H9 (cell line): Measurements from ENCODE around the gene KDM5B. TPM values are rescaled to one million over a fixed set of nuclear protein-coding genes. Genes with fewer than 3 reads are reported as not detected.

Experiments
- DNase-seq: peaks from one replicate; pipeline ENCODE4 v3.0.0-alpha.2; 2017
- H2AFZ ChIP-seq: one replicate; pipeline ENCODE4 v1.6.1; 2013; ENCODE audit warnings: mild to moderate bottlenecking, low read length, control low read depth, moderate library complexity
- H2AK5ac ChIP-seq: 2 replicates; pipeline ENCODE4 v1.6.1; 2013; ENCODE audit warnings: low read length, control low read depth, mixed read lengths; ENCODE audit not compliant: insufficient read length
- H2BK120ac ChIP-seq: one replicate; pipeline ENCODE4 v1.6.1; 2013; ENCODE audit warnings: low read depth, mild to moderate bottlenecking, low read length, control low read depth, inconsistent platforms; ENCODE audit not compliant: poor library complexity, severe bottlenecking
- H2BK12ac ChIP-seq: 2 replicates; pipeline ENCODE4 v1.6.1; 2013; ENCODE audit warnings: low read length, control low read depth, mixed read lengths, low read depth; ENCODE audit not compliant: insufficient read length
- H2BK15ac ChIP-seq: 2 replicates; pipeline ENCODE4 v1.6.1; 2013; ENCODE audit warnings: low read depth, low read length, control low read depth
- H2BK20ac ChIP-seq: one replicate; pipeline ENCODE4 v1.6.1; 2013; ENCODE audit warnings: low read depth, mild to moderate bottlenecking, low read length, control low read depth, inconsistent platforms; ENCODE audit not compliant: poor library complexity, severe bottlenecking
- H2BK5ac ChIP-seq: 2 replicates; pipeline ENCODE4 v1.6.1; 2013; ENCODE audit warnings: low read length, control low read depth, mixed read lengths; ENCODE audit not compliant: insufficient read length
- H3K14ac ChIP-seq: 2 replicates; pipeline ENCODE4 v1.6.1; 2013; ENCODE audit warnings: low read length, control low read depth; ENCODE audit not compliant: insufficient read depth
- H3K18ac ChIP-seq: 2 replicates; pipeline ENCODE4 v1.6.1; 2013; ENCODE audit warnings: low read depth, mild to moderate bottlenecking, mixed read lengths, low read length, control low read depth; ENCODE audit not compliant: insufficient read length
- H3K23ac ChIP-seq: 2 replicates; pipeline ENCODE4 v1.6.1; 2013; ENCODE audit warnings: low read length, control low read depth, mixed read lengths, low read depth; ENCODE audit not compliant: insufficient read length
- H3K23me2 ChIP-seq: 2 replicates; pipeline ENCODE4 v1.6.1; 2013; ENCODE audit warnings: low read depth, mild to moderate bottlenecking, mixed read lengths, low read length, control low read depth; ENCODE audit not compliant: insufficient read length, poor library complexity, severe bottlenecking
- H3K27ac ChIP-seq: 2 replicates; pipeline ENCODE4 v1.5.1; 2013; ENCODE audit warnings: low read length, control low read depth, mixed read lengths, low read depth; ENCODE audit not compliant: insufficient read length
- H3K27me3 ChIP-seq: 2 replicates; pipeline ENCODE4 v1.6.1; 2013; ENCODE audit warnings: low read length, control low read depth, inconsistent platforms; ENCODE audit not compliant: insufficient read depth
- H3K4ac ChIP-seq: 2 replicates; pipeline ENCODE4 v1.6.1; 2013; ENCODE audit warnings: low read depth, mild to moderate bottlenecking, control low read depth, inconsistent platforms, low read length, moderate library complexity
- H3K4me1 ChIP-seq: 2 replicates; pipeline ENCODE4 v1.6.1; 2013; ENCODE audit warnings: low read length, control low read depth, inconsistent platforms; ENCODE audit not compliant: insufficient read depth
- H3K4me2 ChIP-seq: 2 replicates; pipeline ENCODE4 v1.6.1; 2013; ENCODE audit warnings: low read length, control low read depth, mixed read lengths; ENCODE audit not compliant: insufficient read length, insufficient read depth
- H3K56ac ChIP-seq: 2 replicates; pipeline ENCODE4 v1.6.1; 2013; ENCODE audit warnings: low read depth, mild to moderate bottlenecking, mixed read lengths, low read length, control low read depth; ENCODE audit not compliant: insufficient read length
- H3K79me1 ChIP-seq: 2 replicates; pipeline ENCODE4 v1.6.1; 2013; ENCODE audit warnings: low read depth, mild to moderate bottlenecking, moderate library complexity, low read length, control low read depth, inconsistent platforms; ENCODE audit not compliant: insufficient read depth, poor library complexity, severe bottlenecking
- H3K79me2 ChIP-seq: 2 replicates; pipeline ENCODE4 v1.6.1; 2013; ENCODE audit warnings: low read length, control low read depth, inconsistent platforms; ENCODE audit not compliant: insufficient read depth
- H3K9ac ChIP-seq: 2 replicates; pipeline ENCODE4 v1.6.1; 2013; ENCODE audit warnings: low read length, control low read depth, mixed read lengths; ENCODE audit not compliant: insufficient read length; ENCODE audit errors: extremely low read depth
- H3K9me3 ChIP-seq: one replicate; pipeline ENCODE4 v1.6.1; 2013; ENCODE audit warnings: low read depth, low read length, inconsistent platforms; ENCODE audit not compliant: control insufficient read depth
- H3T11ph ChIP-seq: one replicate; pipeline ENCODE4 v1.6.1; 2013; ENCODE audit warnings: mild to moderate bottlenecking, low read length, control low read depth, inconsistent platforms
- H4K20me1 ChIP-seq: one replicate; pipeline ENCODE4 v1.6.1; 2013; ENCODE audit not compliant: control insufficient read depth, insufficient read length, insufficient read depth
- H4K5ac ChIP-seq: 2 replicates; pipeline ENCODE4 v1.6.1; 2013; ENCODE audit warnings: low read depth, mild to moderate bottlenecking, mixed read lengths, low read length, control low read depth; ENCODE audit not compliant: insufficient read length
- H4K8ac ChIP-seq: replicated peaks from 2 replicates; pipeline ENCODE4 v1.6.1; 2013; ENCODE audit warnings: low read length, control low read depth, mixed read lengths, low read depth; ENCODE audit not compliant: insufficient read length
- H4K91ac ChIP-seq: 2 replicates; pipeline ENCODE4 v1.6.1; 2013; ENCODE audit warnings: low read depth, mild to moderate bottlenecking, moderate library complexity, mixed read lengths, low read length, control low read depth; ENCODE audit not compliant: insufficient read length
- H3K27ac Mint-ChIP-seq, 3 experiments: 2 replicates in 2 of 3; 3 replicates in 1 of 3; pipeline ENCODE4 v1.8.0; 2020 to 2021; ENCODE audit warnings: mixed read lengths in 3 of 3, mild to moderate bottlenecking in 1 of 3, moderate library complexity in 1 of 3
- H3K27me3 Mint-ChIP-seq: 2 replicates; pipeline ENCODE4 v1.8.0; 2021; ENCODE audit warnings: low read depth, mild to moderate bottlenecking, moderate library complexity, mixed read lengths
- H3K36me3 Mint-ChIP-seq, 3 experiments: 2 replicates in 2 of 3; 3 replicates in 1 of 3; pipeline ENCODE4 v1.8.0; 2020 to 2021; ENCODE audit warnings: low read depth in 3 of 3, mixed read lengths in 3 of 3; ENCODE audit not compliant: insufficient read depth in 1 of 3
- H3K4me1 Mint-ChIP-seq, 2 experiments: 2 replicates each; pipeline ENCODE4 v1.8.0; 2020; ENCODE audit warnings: mixed read lengths in 2 of 2
- H3K4me3 Mint-ChIP-seq, 2 experiments: 2 replicates in 1 of 2; 3 replicates in 1 of 2; pipeline ENCODE4 v1.8.0; 2020 to 2021; ENCODE audit warnings: mild to moderate bottlenecking in 2 of 2, mixed read lengths in 2 of 2, moderate library complexity in 1 of 2
- H3K9me3 Mint-ChIP-seq, 2 experiments: 2 replicates in 1 of 2; 3 replicates in 1 of 2; pipeline ENCODE4 v1.8.0; 2020; ENCODE audit warnings: mild to moderate bottlenecking in 2 of 2, mixed read lengths in 2 of 2, moderate library complexity in 1 of 2
- CTCF ChIP-seq: fragments of 200-600 bp; sonication (generic); conservative IDR thresholded peaks from 3 replicates; pipeline ENCODE4 v1.8.0; 2021; ENCODE audit warnings: antibody characterized with exemption, mild to moderate bottlenecking
- WGBS: extraction: QIAGEN DNeasy Blood & Tissue Kit; methylation state at CpG from one replicate; pipeline ENCODE4 v1.1.7; 2013; ENCODE audit warnings: missing lambda C conversion rate, low lambda C conversion rate, mixed read lengths; ENCODE audit not compliant: insufficient read length; ENCODE audit errors: extremely low coverage; 5-methylcytosine and 5-hydroxymethylcytosine counted together
- total RNA-seq: library from RNA; stranded (reverse); gene quantifications from 2 replicates; pipeline ENCODE4 v1.2.1, GENCODE V29; 2021

The KDM5B gene
- total RNA-seq, 1 experiment from 2014 or later = 210 TPM

- H4K20me1 ChIP-seq = no peaks in the 10 kb centered on the region
- no peak overlapping the region for H3K27ac Mint-ChIP-seq
- H3K79me2 ChIP-seq = no peaks in the 10 kb centered on the region
- H4K5ac ChIP-seq = no peak overlapping the region
- no peak overlapping the region for H2BK5ac ChIP-seq
- no peak overlapping the region for H2BK15ac ChIP-seq
- no peak overlapping the region for H3K27ac ChIP-seq
- no peak overlapping the region for H3K4me3 Mint-ChIP-seq
- H3K18ac ChIP-seq = no peak overlapping the region
- H3K79me1 ChIP-seq = peaks cover 9% of the 10 kb centered on the region
- H2AK5ac ChIP-seq = no peak overlapping the region
- no peak overlapping the region for H3T11ph ChIP-seq
- H2BK12ac ChIP-seq = no peak overlapping the region
- H3K14ac ChIP-seq = no peak overlapping the region
- H3K36me3 Mint-ChIP-seq = peaks cover 40 to 83% (median 81%) of the 10 kb centered on the region in 3 experiments
- H3K4me1 ChIP-seq = no peaks in the 10 kb centered on the region
- no peaks in the 10 kb centered on the region for H3K4me1 Mint-ChIP-seq
- H3K27me3 Mint-ChIP-seq = no peaks in the 10 kb centered on the region
- no peak overlapping the region for H2BK120ac ChIP-seq
- no peak overlapping the region for H4K91ac ChIP-seq
- no peak overlapping the region for H4K8ac ChIP-seq
- H3K9me3 Mint-ChIP-seq = no peaks in the 10 kb centered on the region
- no peak overlapping the region for H2BK20ac ChIP-seq
- H3K27me3 ChIP-seq = no peaks in the 10 kb centered on the region
- H3K9ac ChIP-seq = no peak overlapping the region
- no peaks in the 10 kb centered on the region for H3K9me3 ChIP-seq
- TF ChIP-seq CTCF = no peak
- no peak overlapping the region for H3K23ac ChIP-seq
- no peak overlapping the region for H3K56ac ChIP-seq
- H2AFZ ChIP-seq = no peak overlapping the region
- no peak overlapping the region for H3K4me2 ChIP-seq
- no peak overlapping the region for H3K4ac ChIP-seq
- no peaks in the 10 kb centered on the region for H3K23me2 ChIP-seq
- no CpG with 5 or more reads among the region's 2 CpGs for WGBS
- DNase-seq = no peak
Measured at GRCh38 chr1:202770135-202770534, 38.1 kb downstream of the KDM5B start.
